H1 (cell line): ENCODE results near the gene ANKRD13B. TPM values are rescaled to one million over a fixed set of nuclear protein-coding genes. Genes with fewer than 3 reads are reported as not detected.
A peak's percentile ranks its signal among the peaks of the same experiment; 100 is the strongest.

Experiments used
- CTCF ChIA-PET: fragments of 300-600 bp; sonication (Branson Sonifier 250); formaldehyde crosslinking; loops from one replicate; lab custom pipeline; 2021; ENCODE audit not compliant: partially characterized antibody; lab: Charles Lee
- POLR2A ChIA-PET: fragments of 300-600 bp; sonication (Branson Sonifier 250); formaldehyde crosslinking; loops from one replicate; lab custom pipeline; 2021; ENCODE audit warnings: inconsistent platforms; ENCODE audit not compliant: partially characterized antibody; lab: Charles Lee
- DNase-seq, 2 experiments: peaks; one replicate each; pipeline versions ENCODE4 v3.0.0 to v3.0.0-alpha.2; 2010 to 2022; ENCODE audit warnings: low spot score in 2 of 2, low read depth in 1 of 2, mixed read lengths in 1 of 2
- FAIRE-seq: peaks from 2 replicates; lab custom pipeline; 2011; peaks lifted over from hg19 to GRCh38; lab: Jason Lieb, UNC
- H2AFZ ChIP-seq: 2 replicates; pipeline ENCODE4 v1.8.1; 2012; ENCODE audit warnings: low read length, inconsistent platforms
- H2AK5ac ChIP-seq: 2 replicates; pipeline ENCODE4 v1.6.1; 2013; ENCODE audit warnings: low read depth, low read length
- H2BK120ac ChIP-seq: replicated peaks from 2 replicates; pipeline ENCODE3; 2013; ENCODE audit warnings: low read depth, low read length, inconsistent platforms
- H2BK12ac ChIP-seq: 2 replicates; pipeline ENCODE4 v1.6.1; 2013; ENCODE audit warnings: low read depth, low read length
- H2BK15ac ChIP-seq: 2 replicates; pipeline ENCODE4 v1.6.1; 2013; ENCODE audit warnings: low read length
- H2BK20ac ChIP-seq: 2 replicates; pipeline ENCODE4 v1.6.1; 2013; ENCODE audit warnings: low read length
- H2BK5ac ChIP-seq: 2 replicates; pipeline ENCODE4 v1.6.1; 2013; ENCODE audit warnings: low read depth, low read length
- H3K14ac ChIP-seq: 2 replicates; pipeline ENCODE4 v1.6.1; 2013; ENCODE audit warnings: inconsistent platforms; ENCODE audit not compliant: insufficient read length
- H3K18ac ChIP-seq: 2 replicates; pipeline ENCODE4 v1.6.1; 2013; ENCODE audit warnings: low read length; ENCODE audit errors: extremely low read depth
- H3K23ac ChIP-seq: 2 replicates; pipeline ENCODE4 v1.6.1; 2013; ENCODE audit warnings: inconsistent platforms; ENCODE audit not compliant: insufficient read length
- H3K23me2 ChIP-seq: 2 replicates; pipeline ENCODE4 v1.6.1; 2013; ENCODE audit warnings: low read depth, low read length
- H3K27ac ChIP-seq: 2 replicates; pipeline ENCODE4 v1.6.1; 2011; ENCODE audit warnings: low read depth, low read length, inconsistent platforms
- H3K27me3 ChIP-seq, 4 experiments: replicated peaks in 1 of 4; 1 replicate in 1 of 4; 2 replicates in 3 of 4; pipeline versions ENCODE4 v1.6.1 to v1.8.1; 2011 to 2013; ENCODE audit warnings: low read length in 3 of 4, mild to moderate bottlenecking in 3 of 4, inconsistent platforms in 2 of 4, mixed read lengths in 2 of 4, moderate library complexity in 1 of 4; ENCODE audit not compliant: control insufficient read depth in 3 of 4, insufficient read depth in 3 of 4; ENCODE audit errors: extremely low read depth in 1 of 4
- H3K36me3 ChIP-seq, 4 experiments: 2 replicates each; pipeline versions ENCODE4 v1.6.1 to v1.8.1; 2011 to 2013; ENCODE audit warnings: mild to moderate bottlenecking in 4 of 4, low read length in 3 of 4, moderate library complexity in 2 of 4, control low read depth in 1 of 4, inconsistent platforms in 1 of 4; ENCODE audit not compliant: insufficient read depth in 4 of 4, control insufficient read depth in 2 of 4
- H3K4ac ChIP-seq: replicated peaks from 2 replicates; pipeline ENCODE3; 2013; ENCODE audit warnings: low read length, low read depth, mixed read lengths, inconsistent platforms; ENCODE audit not compliant: insufficient read length
- H3K4me1 ChIP-seq, 4 experiments: replicated peaks in 1 of 4; 1 replicate in 1 of 4; 2 replicates in 3 of 4; pipeline versions ENCODE4 v1.6.1 to v1.8.1; 2011 to 2013; ENCODE audit warnings: low read length in 3 of 4, inconsistent platforms in 2 of 4, mixed read lengths in 1 of 4; ENCODE audit not compliant: insufficient read depth in 4 of 4, control insufficient read depth in 3 of 4
- H3K4me2 ChIP-seq, 2 experiments: 2 replicates each; pipeline versions ENCODE4 v1.6.1 to v1.8.1; 2011 to 2013; ENCODE audit warnings: low read depth in 2 of 2, low read length in 2 of 2, control low read depth in 1 of 2, inconsistent platforms in 1 of 2, mild to moderate bottlenecking in 1 of 2; ENCODE audit not compliant: insufficient read depth in 1 of 2
- H3K4me3 ChIP-seq, 4 experiments: fragments of 200-600, 300-600 bp in 1 of 4; sonication (generic), shearing (Covaris generic), sonication (Bioruptor Twin) in 1 of 4; 2 replicates each; pipeline versions ENCODE4 v1.5.1 to v1.8.1; 2011 to 2016; ENCODE audit warnings: low read length in 4 of 4, low read depth in 3 of 4, control low read depth in 2 of 4, inconsistent platforms in 2 of 4, mild to moderate bottlenecking in 2 of 4, mixed read lengths in 1 of 4, moderate library complexity in 1 of 4; ENCODE audit not compliant: insufficient read depth in 2 of 4; ENCODE audit errors: extremely low read depth in 1 of 4
- H3K56ac ChIP-seq: replicated peaks from 2 replicates; pipeline ENCODE3; 2013; ENCODE audit warnings: low read depth, mild to moderate bottlenecking, mixed read lengths, low read length, inconsistent platforms; ENCODE audit not compliant: insufficient read length
- H3K79me1 ChIP-seq: 2 replicates; pipeline ENCODE4 v1.6.1; 2013; ENCODE audit warnings: low read depth, low read length, control low read depth
- H3K79me2 ChIP-seq, 2 experiments: 2 replicates each; pipeline versions ENCODE4 v1.6.1 to v1.8.1; 2012 to 2013; ENCODE audit warnings: low read length in 2 of 2, mild to moderate bottlenecking in 2 of 2, inconsistent platforms in 1 of 2; ENCODE audit not compliant: insufficient read depth in 2 of 2, control insufficient read depth in 1 of 2
- H3K9ac ChIP-seq, 4 experiments: replicated peaks in 1 of 4; 1 replicate in 1 of 4; 2 replicates in 3 of 4; pipeline versions ENCODE4 v1.6.1 to v1.8.1; 2011 to 2013; ENCODE audit warnings: low read depth in 3 of 4, low read length in 3 of 4, control low read depth in 2 of 4, mild to moderate bottlenecking in 2 of 4, moderate library complexity in 2 of 4, inconsistent platforms in 1 of 4; ENCODE audit errors: extremely low read depth in 1 of 4
- H3K9me3 ChIP-seq, 2 experiments: 2 replicates each; pipeline versions ENCODE4 v1.6.1 to v1.8.1; 2012 to 2013; ENCODE audit warnings: mild to moderate bottlenecking in 2 of 2, moderate library complexity in 2 of 2, control low read depth in 1 of 2, inconsistent platforms in 1 of 2, low read depth in 1 of 2, low read length in 1 of 2, mixed read lengths in 1 of 2; ENCODE audit not compliant: insufficient read depth in 2 of 2
- H4K20me1 ChIP-seq, 2 experiments: replicated peaks in 1 of 2; 2 replicates each; pipeline versions ENCODE3 to v1.8.1; 2011 to 2013; ENCODE audit warnings: inconsistent platforms in 2 of 2, low read length in 2 of 2, mild to moderate bottlenecking in 1 of 2; ENCODE audit not compliant: insufficient read depth in 2 of 2, control insufficient read depth in 1 of 2
- H4K5ac ChIP-seq: 2 replicates; pipeline ENCODE4 v1.6.1; 2013; ENCODE audit warnings: low read length, low read depth, mixed read lengths, inconsistent platforms; ENCODE audit not compliant: insufficient read length
- H4K8ac ChIP-seq: 2 replicates; pipeline ENCODE4 v1.8.0; 2013; ENCODE audit warnings: mild to moderate bottlenecking, moderate library complexity, low read length, inconsistent platforms; ENCODE audit not compliant: insufficient read depth; ENCODE audit errors: extremely low read depth
- H4K91ac ChIP-seq: replicated peaks from 2 replicates; pipeline ENCODE3; 2013; ENCODE audit warnings: low read length, mixed read lengths, inconsistent platforms; ENCODE audit not compliant: insufficient read length
- ATF2 ChIP-seq: IDR thresholded peaks from 2 replicates; pipeline ENCODE4 v1.6.1; 2012; ENCODE audit warnings: low read length, inconsistent platforms
- ATF3 ChIP-seq: IDR thresholded peaks from 2 replicates; pipeline ENCODE4 v1.6.1; 2011; ENCODE audit warnings: low read depth, mild to moderate bottlenecking, low read length; ENCODE audit not compliant: insufficient read depth
- BRCA1 ChIP-seq: IDR thresholded peaks from 2 replicates; pipeline ENCODE4 v1.6.1; 2012; ENCODE audit warnings: low read depth, low read length, improper control_type of control experiment
- CHD1 ChIP-seq: IDR thresholded peaks from 2 replicates; pipeline ENCODE4 v1.6.1; 2012; ENCODE audit warnings: low read depth, low read length, improper control_type of control experiment
- HDAC6 ChIP-seq: IDR thresholded peaks from one replicate; pipeline ENCODE4 v1.7.1; 2012; ENCODE audit warnings: low read depth, mild to moderate bottlenecking, inconsistent platforms, low read length, moderate library complexity
- JUND ChIP-seq: IDR thresholded peaks from 2 replicates; pipeline ENCODE4 v1.6.1; 2011; ENCODE audit warnings: mild to moderate bottlenecking, improper control_type of control experiment, low read length
- SIN3A ChIP-seq, 2 experiments: IDR thresholded peaks in 1 of 2; conservative IDR thresholded peaks in 1 of 2; 2 replicates each; pipeline ENCODE4 v1.6.1; 2011 to 2012; ENCODE audit warnings: low read length in 2 of 2, improper control_type of control experiment in 1 of 2, low read depth in 1 of 2, mild to moderate bottlenecking in 1 of 2
- TBP ChIP-seq: IDR thresholded peaks from 2 replicates; pipeline ENCODE4 v1.6.1; 2011; ENCODE audit warnings: low read depth, low read length, improper control_type of control experiment
- ZNF274 ChIP-seq: IDR thresholded peaks from 2 replicates; pipeline ENCODE4 v1.7.0; 2012; ENCODE audit warnings: low read length, borderline replicate concordance; ENCODE audit errors: extremely low read depth
- WGBS, 2 experiments: shearing (Covaris generic) in 1 of 2; methylation state at CpG; one replicate each; pipeline versions ENCODE4 v1.1.6 to v1.1.7; 2013 to 2015; ENCODE audit warnings: low lambda C conversion rate in 2 of 2, mixed read lengths in 2 of 2, inconsistent platforms in 1 of 2, low coverage in 1 of 2, missing lambda C conversion rate in 1 of 2; ENCODE audit not compliant: insufficient replicate concordance in 2 of 2, insufficient coverage in 1 of 2, insufficient read length in 1 of 2; ENCODE audit errors: extremely low coverage in 1 of 2, missing lambda C conversion rate in 1 of 2; 5-methylcytosine and 5-hydroxymethylcytosine counted together
- polyA plus RNA-seq, 7 experiments: library from polyadenylated mRNA; depleted of rRNA in 3 of 7; stranded (reverse) in 5 of 7; unstranded in 2 of 7; fragments of >200 nt in 5 of 7; fragments of 200-250 nt in 2 of 7; gene quantifications; 1 replicate in 5 of 7; 2 replicates in 1 of 7; 4 replicates in 1 of 7; pipeline versions ENCODE4 v1.2.1 to v1.2.3, GENCODE V29; 2011 to 2013; ENCODE audit warnings: missing spikeins in 2 of 7, mixed read lengths in 2 of 7
- total RNA-seq: library from RNA; stranded (reverse); fragmentation: NEBNext Ultra II Directional; extraction: Animal tissue kit (Norgen Biotek cat#: 25700); gene quantifications from 2 replicates; pipeline ENCODE4 v1.2.1, GENCODE V29; 2021
- TF ChIP-seq, protein P1 (sequence below): IDR thresholded peaks from 2 replicates; pipeline ENCODE4 v1.6.1; 2012; ENCODE audit warnings: inconsistent platforms

ANKRD13B gene
- total and polyA plus RNA-seq, 2 of the 8 experiments (the other 6 are each of a cell fraction or from before 2014, with no cell fraction given), result 16.4 to 48.5 TPM

DNA sequence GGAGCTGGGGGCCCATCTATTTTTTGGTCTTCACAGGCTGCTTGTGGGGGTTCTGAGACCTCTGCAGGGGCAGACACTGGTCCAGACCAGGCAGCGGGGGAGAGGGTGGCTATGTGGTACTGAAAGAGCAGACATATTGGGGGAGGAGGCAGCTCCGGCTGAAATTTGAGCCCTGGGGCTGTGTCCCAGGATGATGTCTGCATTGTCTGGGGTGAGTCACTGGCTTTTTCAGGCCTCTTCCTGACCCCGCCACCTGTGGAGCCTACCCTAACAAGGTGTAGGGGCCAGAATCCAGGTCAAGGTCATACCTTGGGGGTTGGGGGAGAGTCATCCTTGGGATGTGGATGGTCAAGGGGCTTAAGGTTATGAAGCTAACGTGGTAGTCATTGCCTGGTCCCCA, 27.3 kb downstream of the ANKRD13B start:
- Histone ChIP-seq H2BK20ac (no peak overlapping the region), H3K4me3 (no peak overlapping the region), H2BK120ac (no peak overlapping the region), H3K27me3 (peaks cover 21 to 64% (median 50%) of the 10 kb centered on the region in 4 experiments), H2AFZ (no peak overlapping the region), H3K14ac (no peak overlapping the region), H3K4me1 (peaks cover 16 to 41% (median 29%) of the 10 kb centered on the region in 4 experiments), H3K79me1 (no peaks in the 10 kb centered on the region), H2BK5ac (no peak overlapping the region), H4K8ac (no peak overlapping the region), H3K4me2 (peak overlapping the region in 1 of 2 experiments; percentile 6; a peak in 1 of 4 replicates), H4K20me1 (peaks cover 5 to 6% of the 10 kb centered on the region in 2 experiments), H3K27ac (no peak overlapping the region), H3K23ac (no peak overlapping the region), H3K18ac (0 out of 2 replicates have a peak overlapping the region, but pooled peaks have one; percentile 51), H3K4ac (no peak overlapping the region), H3K9me3 (no peaks in the 10 kb centered on the region), H3K56ac (no peak overlapping the region), H3K23me2 (peaks cover 23% of the 10 kb centered on the region), H2AK5ac (no peak overlapping the region), H4K5ac (no peak overlapping the region), H2BK12ac (no peak overlapping the region), H3K36me3 (no peaks in the 10 kb centered on the region), H2BK15ac (0 out of 2 replicates have a peak overlapping the region, but pooled peaks have one; percentile 31), H3K9ac (no peak overlapping the region), H4K91ac (no peak overlapping the region), H3K79me2 (no peaks in the 10 kb centered on the region)
- CTCF ChIA-PET, result interaction anchor here (0.8 to 13.1 kb wide), 9 partner anchors 11 to 474 kb away, joined by 3 to 193 read pairs (median 6); partner anchors contain the start of genes ABHD15 and TP53I13
- POLR2A ChIA-PET, result interaction anchor here (1.7 kb wide), 1 partner anchor 28 kb away, joined by 9 read pairs; the partner anchor contains the start of gene ANKRD13B
- FAIRE-seq, result no peak
- WGBS, 2 experiments, result 84% methylated on average over 4 of the region's 4 CpGs; no CpG with 5 or more reads in 1 of the 2 experiments
- DNase-seq, result no peak
- TF ChIP-seq, protein P1, sequence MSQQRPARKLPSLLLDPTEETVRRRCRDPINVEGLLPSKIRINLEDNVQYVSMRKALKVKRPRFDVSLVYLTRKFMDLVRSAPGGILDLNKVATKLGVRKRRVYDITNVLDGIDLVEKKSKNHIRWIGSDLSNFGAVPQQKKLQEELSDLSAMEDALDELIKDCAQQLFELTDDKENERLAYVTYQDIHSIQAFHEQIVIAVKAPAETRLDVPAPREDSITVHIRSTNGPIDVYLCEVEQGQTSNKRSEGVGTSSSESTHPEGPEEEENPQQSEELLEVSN, result no peak
- TF ChIP-seq ZNF274, result no peak
- no peak for TF ChIP-seq SIN3A (conservative IDR thresholded peaks at IDR 0.05 in 1 of 2, IDR thresholded peaks at IDR 0.05 in 1 of 2; ENCODE audit: low read depth in 1 of 2, low read length in 2 of 2)
- no peak for TF ChIP-seq ATF2
- no peak for TF ChIP-seq ATF3
- no peak for TF ChIP-seq TBP
- TF ChIP-seq CHD1, result no peak
- TF ChIP-seq BRCA1, result no peak
- no peak for TF ChIP-seq HDAC6
- peak; percentile 57; the same call in 1 of the 2 replicates for TF ChIP-seq JUND
